GM19328 (cell line): ENCODE data around the gene MACROD2.
"Not testable (repeated sequence)": the region's sequence is repeated elsewhere in the genome, so short reads cannot be mapped to it uniquely, and the experiment has no call there.

ENCODE experiments used
- ATAC-seq: cut with Tn5 transposase; IDR thresholded peaks from one replicate; pipeline ENCODE4 v1.9.1; 2021; ENCODE audit warnings: mild to moderate bottlenecking, moderate library complexity; ENCODE audit not compliant: unreplicated experiment

Gene MACROD2

GRCh38 chr20:13995086-13995665 lies at the start of gene MACROD2:
Gene MACROD2, plus strand, starts transcription at chr20:13995516.
- no peak for ATAC-seq

DNA sequence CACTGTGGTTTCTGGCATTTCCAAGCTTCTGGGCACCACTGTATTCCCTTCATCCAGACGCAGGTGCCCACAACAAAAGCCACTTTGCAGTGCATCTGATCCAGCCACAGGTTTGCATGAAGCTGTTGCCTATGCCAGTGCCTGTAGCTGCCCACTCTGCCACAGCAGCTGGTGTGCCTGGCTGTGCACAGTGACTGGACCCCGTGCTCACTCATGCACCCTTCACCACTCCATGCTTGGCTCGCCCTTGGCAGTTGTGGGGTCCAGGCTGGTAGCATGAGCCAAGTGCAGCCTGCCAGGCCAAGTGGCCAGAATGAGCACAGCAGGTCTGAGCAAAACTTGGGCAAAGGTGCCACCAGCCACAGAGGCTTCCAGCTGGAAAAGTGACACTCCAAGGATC lies 47.6 kb upstream of the MACROD2 start:
- ATAC-seq, result no peak

GRCh38 chr20:13953227-13953626 lies 42.1 kb upstream of the MACROD2 start:
- no peak for ATAC-seq

DNA sequence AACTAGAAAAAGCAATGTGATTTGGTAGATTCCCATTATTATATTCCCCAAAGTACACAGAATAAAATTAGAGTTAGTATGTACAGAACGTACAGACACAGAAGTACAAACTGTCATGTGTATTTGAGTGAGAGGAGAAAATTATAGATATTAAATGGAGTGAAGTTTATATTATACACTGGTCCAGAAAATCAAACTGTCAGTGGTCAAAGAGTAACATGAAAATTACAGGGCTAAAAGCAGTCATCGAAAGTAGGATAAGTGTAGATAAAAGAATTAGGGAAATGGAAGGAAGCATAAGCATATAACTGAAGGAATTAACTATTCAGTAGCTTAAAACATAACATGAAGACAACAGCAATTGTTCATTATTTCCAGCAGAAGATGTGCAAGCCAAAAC lies 35.2 kb upstream of the MACROD2 start:
- ATAC-seq, result no peak

DNA sequence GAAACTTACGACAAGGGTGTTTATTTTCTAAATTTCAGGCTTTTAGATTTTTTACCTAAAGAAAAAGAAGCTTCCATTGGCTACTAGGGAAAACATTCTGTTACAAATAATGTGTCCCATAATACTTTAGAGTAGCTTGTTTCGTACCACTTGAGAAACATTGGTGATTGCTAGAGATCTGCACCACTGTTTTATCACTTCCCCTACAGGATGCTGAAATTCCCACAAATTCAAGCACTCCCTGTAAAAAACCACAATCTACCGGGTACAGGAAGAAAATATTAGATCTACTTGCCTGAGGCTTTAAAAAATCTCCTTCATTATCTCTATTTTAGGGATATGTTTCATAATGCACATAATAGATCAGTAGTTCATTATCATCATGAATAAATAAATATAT lies 34.8 kb upstream of the MACROD2 start:
- ATAC-seq, result no peak

GRCh38 chr20:13984211-13984610 lies 11.1 kb upstream of the MACROD2 start:
- ATAC-seq, result no peak

- ATAC-seq, result no peak
These were observed 4.9 kb upstream of the MACROD2 start, which contains the start of gene SEL1L2 for GRCh38 chr20:13990465-13990864. Gene SEL1L2, minus strand, starts transcription at chr20:13990614. Its CDS starts 80 bp downstream, at chr20:13990534.

GRCh38 chr20:13991311-13991710 lies 4.0 kb upstream of the MACROD2 start:
- no peak for ATAC-seq

GRCh38 chr20:13991955-13992354 lies 3.4 kb upstream of the MACROD2 start:
- ATAC-seq, result not testable (repeated sequence)

- ATAC-seq, result no peak
These were observed 525 bp downstream of the MACROD2 start for GRCh38 chr20:13995841-13996240.

DNA sequence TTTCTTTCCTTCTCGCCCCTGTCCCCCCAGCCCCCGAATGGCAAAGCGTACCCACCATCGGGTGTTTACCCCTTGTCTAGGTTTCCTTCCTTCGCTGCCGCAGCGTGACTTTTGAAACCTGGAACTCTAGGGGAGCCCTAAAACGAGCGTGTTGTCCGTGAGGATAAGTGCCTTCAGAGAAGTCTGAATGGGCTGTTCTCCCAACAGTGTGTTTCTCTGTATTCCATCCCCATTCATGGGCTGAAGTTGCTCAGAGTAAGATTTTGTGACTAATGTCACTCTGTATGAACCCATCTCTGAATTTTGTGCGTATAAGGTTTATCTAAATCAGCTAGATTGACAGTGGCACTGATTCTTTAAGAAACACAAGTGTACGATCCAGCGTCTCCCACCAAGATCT lies 949 bp downstream of the MACROD2 start:
- ATAC-seq, result no peak

DNA sequence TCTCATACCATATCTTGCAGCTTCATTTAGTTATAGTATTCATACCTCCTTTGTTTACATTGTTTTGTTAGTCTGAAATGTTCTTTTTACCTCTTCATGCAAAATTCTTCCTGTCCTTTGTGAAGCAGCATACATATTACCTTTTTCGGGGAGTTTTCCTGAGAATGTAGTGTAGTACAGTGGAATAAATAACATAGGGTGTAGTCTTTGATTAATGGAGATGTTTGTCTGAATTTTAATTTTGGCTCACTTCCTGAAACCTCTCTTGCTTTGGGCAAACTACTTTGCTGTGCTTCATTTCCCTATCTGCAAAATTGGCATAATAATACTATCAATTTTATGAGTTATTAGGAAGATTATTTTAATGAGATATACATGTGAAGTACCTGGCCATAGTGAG lies 5.6 kb downstream of the MACROD2 start:
- no peak for ATAC-seq

- ATAC-seq, result no peak
These were observed 10.7 kb downstream of the MACROD2 start for GRCh38 chr20:14005996-14006395.

GRCh38 chr20:14009208-14009607 lies 13.9 kb downstream of the MACROD2 start:
- ATAC-seq, result no peak

GRCh38 chr20:14012671-14013070 lies 17.4 kb downstream of the MACROD2 start:
- no peak for ATAC-seq

DNA sequence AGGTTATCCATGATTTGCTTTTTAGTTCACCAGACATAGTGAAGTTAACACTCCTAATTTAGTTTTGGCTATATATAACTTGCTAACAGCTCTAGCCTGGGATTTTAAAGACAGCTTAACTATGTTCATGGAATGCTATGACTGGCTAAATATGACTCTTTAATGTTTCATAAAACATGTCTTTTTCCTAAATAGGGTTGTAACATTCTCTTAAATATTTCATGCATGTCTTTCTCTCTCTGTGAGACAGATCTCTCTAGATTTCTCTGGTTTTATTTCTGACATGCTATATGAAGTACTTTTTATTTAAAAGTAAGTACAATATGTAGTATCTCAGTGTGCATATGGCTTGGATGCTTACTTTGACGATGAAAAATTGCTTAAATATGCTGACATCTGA lies 35.7 kb downstream of the MACROD2 start:
- no peak for ATAC-seq

DNA sequence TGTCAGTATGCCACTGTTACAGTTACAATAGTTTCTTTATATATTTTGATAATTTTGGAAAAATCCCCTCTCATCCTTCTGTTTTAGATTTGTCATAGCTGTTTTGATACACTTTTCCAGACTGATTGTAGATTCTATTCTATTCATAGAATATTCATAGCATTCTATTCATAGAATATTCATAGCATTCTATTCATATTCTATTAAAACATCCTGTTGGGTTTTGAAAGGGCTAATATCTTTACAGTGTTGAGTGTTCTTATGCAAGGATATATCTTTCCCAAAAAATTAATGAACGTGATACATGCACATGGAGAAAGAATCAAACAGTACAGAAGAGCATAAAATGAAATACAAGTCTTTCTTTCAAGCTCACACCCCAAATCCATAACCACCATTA lies 38.0 kb downstream of the MACROD2 start:
- ATAC-seq, result no peak

- no peak for ATAC-seq
These were observed 41.3 kb downstream of the MACROD2 start for GRCh38 chr20:14036567-14036966.

GRCh38 chr20:14044712-14045276 lies 49.5 kb downstream of the MACROD2 start:
- ATAC-seq, result not testable (repeated sequence)

DNA sequence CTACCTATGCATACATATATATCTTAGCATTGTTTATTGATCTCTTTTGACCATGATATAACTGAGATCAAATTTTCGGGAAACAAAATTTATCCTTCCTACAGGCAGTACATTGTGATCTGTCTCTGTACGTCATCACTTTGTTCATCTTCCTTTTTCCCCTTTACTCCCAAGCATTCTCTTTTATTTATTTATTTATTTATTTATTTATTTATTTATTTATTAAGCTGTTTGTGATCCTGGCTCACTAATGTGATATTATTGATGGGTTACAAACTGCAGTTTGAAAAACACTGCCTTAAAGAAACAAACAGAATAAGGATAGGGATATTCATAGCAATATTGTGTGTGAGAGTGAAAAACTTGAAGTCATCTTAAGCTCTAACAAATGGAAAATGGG lies 51.2 kb downstream of the MACROD2 start:
- no peak for ATAC-seq

- ATAC-seq, result no peak
These were observed 53.8 kb downstream of the MACROD2 start for GRCh38 chr20:14049111-14049510.

- ATAC-seq, result no peak
These were observed 56.1 kb downstream of the MACROD2 start for GRCh38 chr20:14051454-14051853.

GRCh38 chr20:14055127-14055742 lies 59.9 kb downstream of the MACROD2 start:
- ATAC-seq, result no peak
